AG09309 (cell line): ENCODE data around the gene SGO1.

ENCODE experiments used
- DNase-seq: peaks from one replicate; pipeline ENCODE4 v3.0.0-alpha.2; 2010; ENCODE audit warnings: low read depth
- H3K4me3 ChIP-seq: 2 replicates; pipeline ENCODE4 v1.5.1; 2011; ENCODE audit warnings: mild to moderate bottlenecking, low read depth, low read length, moderate library complexity; ENCODE audit not compliant: control insufficient read depth
- TF ChIP-seq, protein P1 (sequence below): IDR thresholded peaks from 2 replicates; pipeline ENCODE4 v1.5.1; 2011; ENCODE audit warnings: mild to moderate bottlenecking, low read depth, low read length, inconsistent platforms; ENCODE audit not compliant: insufficient read depth, control insufficient read depth; ENCODE audit errors: missing control alignments

Gene SGO1

GRCh38 chr3:20142517-20142916, 43.5 kb downstream of the SGO1 start:
- no peak for DNase-seq
- no peak overlapping the region for H3K4me3 ChIP-seq
- TF ChIP-seq, protein P1, sequence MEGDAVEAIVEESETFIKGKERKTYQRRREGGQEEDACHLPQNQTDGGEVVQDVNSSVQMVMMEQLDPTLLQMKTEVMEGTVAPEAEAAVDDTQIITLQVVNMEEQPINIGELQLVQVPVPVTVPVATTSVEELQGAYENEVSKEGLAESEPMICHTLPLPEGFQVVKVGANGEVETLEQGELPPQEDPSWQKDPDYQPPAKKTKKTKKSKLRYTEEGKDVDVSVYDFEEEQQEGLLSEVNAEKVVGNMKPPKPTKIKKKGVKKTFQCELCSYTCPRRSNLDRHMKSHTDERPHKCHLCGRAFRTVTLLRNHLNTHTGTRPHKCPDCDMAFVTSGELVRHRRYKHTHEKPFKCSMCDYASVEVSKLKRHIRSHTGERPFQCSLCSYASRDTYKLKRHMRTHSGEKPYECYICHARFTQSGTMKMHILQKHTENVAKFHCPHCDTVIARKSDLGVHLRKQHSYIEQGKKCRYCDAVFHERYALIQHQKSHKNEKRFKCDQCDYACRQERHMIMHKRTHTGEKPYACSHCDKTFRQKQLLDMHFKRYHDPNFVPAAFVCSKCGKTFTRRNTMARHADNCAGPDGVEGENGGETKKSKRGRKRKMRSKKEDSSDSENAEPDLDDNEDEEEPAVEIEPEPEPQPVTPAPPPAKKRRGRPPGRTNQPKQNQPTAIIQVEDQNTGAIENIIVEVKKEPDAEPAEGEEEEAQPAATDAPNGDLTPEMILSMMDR, result no peak

DNA sequence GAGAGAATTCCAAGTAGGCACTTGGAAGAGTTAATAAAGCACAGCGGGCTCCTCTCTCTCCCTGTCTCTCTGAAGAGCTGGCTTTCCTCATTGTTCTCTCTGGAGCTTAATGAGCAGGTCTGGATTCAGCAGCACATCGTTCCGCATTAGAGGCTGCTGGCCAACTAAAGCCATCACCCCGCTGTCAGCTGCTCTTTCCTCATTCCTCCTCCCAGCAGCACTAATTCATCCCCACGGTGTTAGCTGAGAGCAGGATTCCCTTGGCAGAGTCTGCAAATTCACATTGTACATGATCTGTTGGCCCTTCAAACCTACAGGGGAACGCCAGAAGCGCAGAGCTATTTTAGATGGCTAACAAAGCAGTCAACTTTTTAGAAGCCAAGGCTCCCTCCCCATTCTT, 44.2 kb downstream of the SGO1 start:
- H3K4me3 ChIP-seq, result no peak overlapping the region
- no peak for DNase-seq
- TF ChIP-seq, protein P1, result no peak

DNA sequence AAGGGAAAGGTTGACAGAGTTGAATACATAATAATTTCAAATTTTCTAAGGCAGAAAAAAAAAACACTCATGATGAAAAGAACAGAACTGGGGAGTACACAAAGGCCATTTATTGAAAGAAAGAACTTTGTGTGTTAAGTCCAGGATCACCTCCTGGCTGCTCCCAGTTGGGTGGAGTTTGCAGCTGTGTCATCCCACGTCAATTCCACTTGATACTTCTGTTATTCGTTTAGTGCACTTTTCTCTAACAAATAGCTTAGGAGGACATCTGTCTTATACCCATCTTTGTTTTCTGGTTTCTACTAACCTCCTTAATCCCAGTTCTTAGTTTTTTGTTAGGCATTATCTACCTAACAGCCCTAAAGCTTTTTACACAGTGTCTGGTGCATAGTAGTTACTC, 44.7 kb downstream of the SGO1 start:
- TF ChIP-seq, protein P1, result no peak
- DNase-seq, result no peak
- H3K4me3 ChIP-seq, result no peak overlapping the region

DNA sequence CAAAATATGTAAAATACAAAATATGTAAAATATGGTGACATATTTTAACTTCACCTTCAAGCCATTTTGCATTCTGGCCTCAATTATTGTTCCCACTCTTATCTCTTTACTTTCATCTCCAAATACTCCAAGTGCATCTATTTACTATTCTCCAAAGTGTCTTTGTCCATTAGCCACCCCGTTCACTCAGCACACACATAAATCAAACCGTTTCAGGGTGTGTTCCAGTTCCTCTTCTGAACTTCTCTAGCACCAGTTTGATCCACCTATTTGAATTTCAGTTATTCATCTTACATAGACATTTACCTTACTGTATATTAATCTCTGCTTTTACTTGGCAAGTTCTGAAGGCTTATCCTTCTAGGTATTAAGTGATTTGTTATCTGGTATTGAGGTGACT, 45.1 kb downstream of the SGO1 start:
- no peak overlapping the region for H3K4me3 ChIP-seq
- no peak for DNase-seq
- TF ChIP-seq, protein P1, result no peak

DNA sequence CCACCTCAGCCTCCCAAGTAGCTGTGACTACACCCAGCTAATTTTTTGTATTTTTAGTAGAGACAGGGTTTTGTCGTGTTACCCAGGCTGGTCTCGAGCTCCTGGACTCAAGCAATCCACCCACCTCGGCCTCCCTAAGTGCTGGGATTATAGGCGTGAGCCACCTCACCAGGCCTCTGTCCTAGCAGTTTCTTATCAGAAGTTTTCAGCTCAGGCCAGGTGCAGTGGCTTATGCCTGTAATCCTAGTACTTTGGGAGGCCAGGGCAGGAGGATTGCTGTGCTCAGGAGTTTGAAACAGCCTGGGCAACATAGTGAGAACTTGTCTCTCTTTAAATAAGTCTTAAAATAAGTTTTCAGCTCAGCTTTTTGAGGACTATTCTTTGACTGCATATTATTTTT, 48.4 kb downstream of the SGO1 start:
- TF ChIP-seq, protein P1, result no peak
- no peak overlapping the region for H3K4me3 ChIP-seq
- DNase-seq, result no peak

DNA sequence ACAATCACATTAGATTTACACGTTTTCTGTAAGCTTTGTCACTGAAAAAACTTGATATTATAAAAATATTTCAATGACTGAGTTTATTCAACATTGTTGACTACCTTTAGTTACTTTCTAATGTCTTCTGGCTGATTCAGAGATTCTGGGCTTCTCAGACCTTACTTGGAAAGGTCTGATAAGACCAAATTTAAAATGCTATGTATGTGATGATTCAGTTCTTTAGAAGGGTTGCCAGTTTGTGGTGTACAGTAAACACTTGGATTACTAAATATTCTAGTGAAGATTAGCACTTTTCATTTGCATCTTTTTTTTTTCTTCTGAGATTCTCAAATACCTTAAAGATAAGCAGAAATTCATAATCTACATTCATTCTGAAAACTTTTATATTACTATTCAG, 49.8 kb downstream of the SGO1 start:
- DNase-seq, result no peak
- H3K4me3 ChIP-seq, result no peak overlapping the region
- TF ChIP-seq, protein P1, result no peak

DNA sequence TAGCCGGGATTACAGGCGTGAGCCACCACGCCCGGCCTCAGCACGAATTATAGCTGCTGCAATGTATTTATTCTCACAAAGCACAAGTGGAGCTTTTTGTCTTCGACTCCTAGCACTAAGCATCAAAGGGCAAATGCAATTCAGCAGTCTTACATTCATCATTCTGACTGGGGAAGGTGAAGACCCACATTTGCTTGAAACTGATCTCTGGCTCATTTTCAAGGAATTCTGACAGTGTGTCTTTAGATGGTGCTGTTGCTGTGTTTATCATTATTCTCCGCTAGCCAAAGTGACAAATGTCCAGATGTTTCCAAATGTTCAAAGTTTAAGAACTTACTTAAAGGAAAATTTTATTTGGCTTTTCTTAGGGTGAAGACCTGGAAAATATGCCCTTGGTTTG, 55.9 kb downstream of the SGO1 start:
- TF ChIP-seq, protein P1, result no peak
- H3K4me3 ChIP-seq, result no peak overlapping the region
- no peak for DNase-seq
